NCI-H2107 treated with DMSO at 0.1 percent for 48 hours (cell line): ENCODE results near the gene C2CD4A.

Experiments used
- DNase-seq: peaks from one replicate; lab custom pipeline; 2025; ENCODE audit not compliant: unreplicated experiment; lab: John Stamatoyannopoulos, UW

C2CD4A gene

DNA sequence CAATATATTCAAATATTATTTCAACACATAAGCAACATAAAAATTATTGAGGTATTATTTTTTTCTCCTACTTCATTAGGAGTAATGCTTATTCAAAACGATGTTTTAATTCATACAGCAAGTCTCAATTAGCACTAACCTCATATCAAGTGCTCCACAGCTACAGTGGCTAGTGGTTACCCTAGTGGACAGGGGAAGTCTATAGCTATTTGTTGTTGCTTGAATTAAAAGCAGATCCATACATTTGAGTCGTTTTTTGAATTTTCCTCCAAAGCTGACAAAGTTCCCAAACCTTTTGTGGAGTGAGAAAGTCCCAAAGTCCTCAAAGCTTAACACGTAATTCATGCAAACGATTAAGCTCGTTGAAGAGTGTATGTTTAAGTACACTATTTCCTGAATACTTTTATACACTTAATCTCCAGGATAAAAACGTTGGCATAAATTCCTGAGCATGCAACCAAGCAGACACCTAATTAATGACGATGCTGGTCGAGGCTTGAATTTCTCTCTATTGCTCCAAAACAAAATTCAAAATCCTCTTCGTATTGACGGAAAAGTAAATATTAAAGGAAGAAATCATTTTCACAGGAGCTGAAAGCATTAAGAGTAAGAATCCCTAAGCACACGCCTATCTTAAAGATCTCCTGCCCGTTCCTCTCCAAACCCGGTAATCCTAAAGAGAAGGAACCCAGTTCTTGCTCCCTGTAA, 7.5 kb upstream of the C2CD4A start:
- no peak for DNase-seq

- peak; percentile 20 for DNase-seq
Measured at GRCh38 chr15:62059816-62060112, 7.0 kb upstream of the C2CD4A start.

GRCh38 chr15:62060113-62060895, 6.5 kb upstream of the C2CD4A start, which contains the start of gene VPS13C:
VPS13C (minus strand) TSS chr15:62060447; CDS start chr15:62060374, 73 bp downstream.
- peak; percentile 62 for DNase-seq

- no peak for DNase-seq
Measured at GRCh38 chr15:62060896-62061280, 5.9 kb upstream of the C2CD4A start.

DNA sequence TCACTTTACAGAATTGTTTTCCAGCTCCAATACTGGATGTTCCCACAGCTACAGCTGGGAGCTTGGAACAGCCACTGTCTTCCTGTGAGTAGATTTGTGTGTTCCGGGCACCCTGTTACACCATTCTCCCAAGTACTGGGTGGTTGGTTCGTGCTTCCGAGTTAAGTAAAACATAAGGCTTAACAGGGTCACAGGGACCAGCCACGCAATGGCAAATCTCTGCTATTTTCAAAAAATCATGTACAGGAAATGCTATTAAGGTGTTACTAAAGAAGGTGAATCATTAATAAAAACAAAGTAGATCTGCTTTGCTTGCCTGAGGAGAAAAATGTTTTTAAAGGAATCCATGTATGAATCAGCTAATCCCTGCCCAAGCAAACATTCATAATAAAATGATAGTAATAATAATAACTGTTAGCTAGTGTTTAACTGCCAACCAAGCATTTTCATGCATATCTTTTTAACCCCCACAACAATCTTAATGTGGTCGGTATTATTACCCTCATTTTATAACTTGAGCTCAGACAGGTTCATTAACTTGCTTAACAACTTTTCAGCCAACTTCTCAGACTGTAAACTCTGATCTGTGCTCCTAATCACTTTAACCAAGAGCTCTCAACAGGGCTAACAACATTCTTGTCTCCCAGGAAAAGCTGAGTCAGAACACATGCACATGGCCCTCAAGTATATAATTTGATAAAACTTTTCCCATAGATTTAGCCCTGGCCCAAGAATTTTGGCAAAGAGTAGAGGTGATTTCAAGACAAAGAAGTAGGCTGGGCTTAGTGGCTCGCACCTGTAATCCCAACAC, 2.7 kb upstream of the C2CD4A start:
- no peak for DNase-seq

DNA sequence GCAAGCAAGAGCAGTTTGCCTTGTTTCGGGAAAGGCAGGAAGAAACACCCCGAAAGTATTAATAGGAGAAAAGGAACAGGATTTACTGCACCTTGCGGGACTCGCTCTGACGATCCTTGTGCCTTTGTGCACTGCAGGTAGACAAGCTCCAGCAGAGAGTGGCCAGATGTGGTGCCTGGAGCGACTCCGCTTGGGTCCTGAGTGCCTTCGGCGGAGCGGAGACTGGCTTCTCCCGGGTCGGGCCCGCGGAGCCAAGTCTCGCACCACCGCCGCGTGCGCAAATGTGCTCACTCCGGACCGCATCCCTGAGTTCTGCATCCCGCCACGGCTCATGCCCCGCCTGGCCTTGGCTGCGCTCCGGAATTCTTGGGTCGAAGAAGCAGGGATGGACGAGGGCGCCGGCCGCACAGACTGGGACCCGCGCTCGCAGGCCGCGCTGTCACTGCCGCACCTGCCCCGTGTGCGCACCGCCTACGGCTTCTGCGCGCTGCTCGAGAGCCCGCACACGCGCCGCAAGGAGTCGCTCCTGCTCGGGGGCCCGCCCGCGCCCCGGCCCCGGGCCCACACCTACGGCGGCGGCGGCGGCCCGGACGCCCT, 769 bp downstream of the C2CD4A start:
- DNase-seq = no peak

GRCh38 chr15:62068071-62068809, 1.5 kb downstream of the C2CD4A start:
- DNase-seq = no peak

GRCh38 chr15:62068810-62069167, 2.0 kb downstream of the C2CD4A start:
- no peak for DNase-seq

DNA sequence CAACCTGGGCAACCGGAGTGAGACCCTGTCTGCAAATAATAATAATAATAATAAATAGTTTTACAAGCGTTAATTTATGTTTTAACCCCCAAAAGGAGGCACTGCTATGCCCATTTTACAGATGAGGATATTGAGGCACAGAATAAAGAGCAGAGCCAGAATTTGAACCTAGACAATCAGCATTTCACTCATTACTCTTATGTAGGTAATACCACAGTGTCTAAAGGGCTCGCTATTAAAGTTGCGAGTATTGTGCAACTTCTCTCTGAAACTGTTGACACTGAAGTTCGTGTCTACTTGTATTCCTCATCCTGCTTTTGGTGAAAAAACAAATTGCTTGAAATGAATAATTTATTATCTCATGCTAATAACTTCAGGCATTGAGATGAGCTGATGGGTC, 2.8 kb downstream of the C2CD4A start:
- DNase-seq = no peak

DNA sequence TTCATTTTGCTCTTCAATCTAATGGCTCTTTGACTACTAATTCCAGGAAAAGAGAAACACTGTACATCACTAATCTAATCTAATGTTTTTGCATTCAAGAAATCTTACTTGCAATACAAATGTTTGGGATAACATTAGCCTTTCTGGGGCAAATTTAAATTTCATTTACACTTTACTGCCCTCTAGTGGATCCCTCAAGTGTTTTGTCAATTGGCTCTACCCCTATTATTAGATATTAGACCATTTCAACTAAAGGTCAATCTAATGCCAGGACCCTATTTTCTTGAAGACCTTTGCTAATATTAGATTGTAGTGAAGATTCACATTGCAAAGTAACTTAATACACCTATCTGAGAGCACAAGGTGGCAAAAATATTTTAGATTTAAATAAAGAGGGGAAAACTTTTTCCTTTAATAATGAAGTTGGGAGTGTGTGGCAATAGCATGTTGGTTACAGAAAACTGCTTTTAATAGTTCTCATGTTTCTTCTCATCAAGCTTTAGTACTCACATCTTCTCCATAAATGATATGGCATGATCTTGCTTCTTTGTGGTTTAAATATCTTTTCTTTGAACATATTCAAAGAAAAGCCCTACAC, 5.0 kb downstream of the C2CD4A start:
- peak; percentile 32 for DNase-seq

DNA sequence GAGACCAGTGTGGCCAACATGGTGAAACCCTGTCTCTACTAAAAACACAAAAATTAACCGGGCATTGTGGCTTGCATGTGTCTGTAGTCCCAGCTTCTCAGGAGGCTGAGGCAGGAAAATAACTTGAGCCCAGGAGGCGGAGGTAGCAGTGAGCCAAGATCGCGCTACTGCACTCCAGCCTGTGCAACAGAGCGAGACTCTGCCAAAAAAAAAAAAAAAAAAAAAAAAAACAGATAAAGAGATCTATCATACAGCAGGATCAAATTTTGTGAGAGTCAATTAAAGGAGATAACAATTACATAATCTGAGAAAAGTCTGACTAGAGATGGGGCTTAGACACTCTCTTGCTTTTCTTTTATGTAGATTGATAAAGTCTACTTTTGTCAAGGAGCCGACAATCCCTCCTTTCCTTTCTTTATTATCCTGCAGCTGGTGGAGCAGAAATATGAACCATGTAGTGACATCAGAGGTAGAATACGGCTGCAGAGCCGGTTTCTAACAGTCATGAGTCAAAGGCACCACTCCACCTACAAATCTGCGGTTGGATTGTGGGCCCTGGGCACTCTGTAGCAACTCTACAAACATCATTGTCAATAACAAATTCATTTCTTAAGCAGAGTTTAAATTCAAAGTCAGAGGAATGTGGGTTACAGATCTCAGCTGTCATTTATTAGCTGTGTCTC, 9.0 kb downstream of the C2CD4A start:
- DNase-seq = peak; percentile 80

GRCh38 chr15:62079594-62079993, 12.8 kb downstream of the C2CD4A start:
- no peak for DNase-seq

DNA sequence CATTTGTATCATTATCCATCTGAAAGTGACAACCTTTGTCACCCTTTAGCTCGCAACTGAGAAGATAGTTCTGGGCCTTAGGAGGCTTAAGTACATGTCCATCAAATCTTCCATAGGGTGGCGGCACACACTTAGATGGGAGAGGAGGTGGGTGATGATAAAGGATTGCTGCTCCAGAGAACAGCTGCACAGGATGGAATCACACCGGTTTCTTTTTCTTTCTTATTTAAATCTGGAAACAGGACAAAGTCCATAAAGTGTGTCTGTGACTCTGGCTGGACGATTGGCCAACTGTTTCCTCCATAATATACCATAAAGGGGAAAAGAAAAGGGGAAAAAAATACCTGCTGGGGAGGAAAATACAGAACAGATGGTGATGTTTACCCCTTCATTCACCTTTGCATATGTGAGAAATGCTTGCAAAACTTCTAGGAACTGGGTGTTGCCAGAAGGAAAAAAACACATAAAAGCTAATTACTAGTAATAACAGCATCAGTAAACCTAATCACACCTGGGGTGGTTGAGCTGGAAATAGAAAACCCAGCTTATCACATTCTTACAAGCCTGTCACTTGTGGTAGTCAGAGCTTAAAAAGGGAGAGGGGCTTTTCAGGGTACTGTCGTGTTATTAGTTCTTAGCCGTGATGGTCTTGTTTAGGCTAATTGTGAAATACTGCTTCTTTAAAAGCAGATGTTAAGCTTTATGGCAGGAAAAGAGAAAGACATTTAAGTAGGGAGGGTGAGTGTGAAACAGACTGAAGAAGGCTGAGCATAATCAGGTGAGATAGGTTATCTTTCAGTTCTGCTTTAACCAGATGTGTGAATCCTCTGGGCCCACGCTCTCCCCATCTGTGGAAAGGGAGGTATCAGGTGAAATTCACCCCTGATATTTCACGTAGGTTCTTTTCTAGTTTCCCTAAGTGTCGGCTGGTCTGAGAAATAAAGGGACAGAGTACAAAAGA, 16.7 kb downstream of the C2CD4A start:
- DNase-seq = no peak

GRCh38 chr15:62085740-62086139, 19.0 kb downstream of the C2CD4A start:
- no peak for DNase-seq

DNA sequence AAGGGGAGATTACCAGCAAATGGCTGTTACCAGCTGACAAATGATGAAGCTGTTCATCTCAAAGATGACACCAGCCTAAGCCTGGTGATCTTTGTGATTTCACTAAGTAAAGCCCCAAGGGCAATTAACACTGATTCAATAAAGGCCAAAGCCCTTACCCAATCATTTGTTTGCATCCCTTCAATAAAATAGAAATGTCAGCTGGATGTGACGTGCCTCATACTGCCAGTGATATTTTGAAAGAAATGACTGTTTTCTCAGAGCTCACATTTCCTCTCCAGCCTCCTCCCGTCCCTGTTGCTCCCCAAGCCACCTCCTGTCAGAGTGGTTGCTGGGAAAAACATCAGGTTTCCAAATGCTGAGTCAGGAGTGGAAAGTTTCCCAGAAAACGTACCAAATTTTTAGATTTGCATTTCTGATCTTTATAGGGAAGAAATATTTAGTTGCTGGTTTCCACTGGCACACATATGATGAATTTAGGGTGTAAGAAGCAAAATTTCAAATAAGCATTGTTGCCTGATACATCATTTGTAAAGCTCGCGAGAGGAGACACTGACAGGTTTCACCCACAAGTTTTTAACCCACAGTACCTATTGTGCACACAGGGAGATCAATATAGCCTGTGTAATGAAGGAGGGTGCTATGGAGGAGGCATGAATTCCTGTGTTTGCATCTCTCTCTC, 21.0 kb downstream of the C2CD4A start:
- DNase-seq = peak; percentile 32

- no peak for DNase-seq
Measured at GRCh38 chr15:62088353-62088693, 21.5 kb downstream of the C2CD4A start.

DNA sequence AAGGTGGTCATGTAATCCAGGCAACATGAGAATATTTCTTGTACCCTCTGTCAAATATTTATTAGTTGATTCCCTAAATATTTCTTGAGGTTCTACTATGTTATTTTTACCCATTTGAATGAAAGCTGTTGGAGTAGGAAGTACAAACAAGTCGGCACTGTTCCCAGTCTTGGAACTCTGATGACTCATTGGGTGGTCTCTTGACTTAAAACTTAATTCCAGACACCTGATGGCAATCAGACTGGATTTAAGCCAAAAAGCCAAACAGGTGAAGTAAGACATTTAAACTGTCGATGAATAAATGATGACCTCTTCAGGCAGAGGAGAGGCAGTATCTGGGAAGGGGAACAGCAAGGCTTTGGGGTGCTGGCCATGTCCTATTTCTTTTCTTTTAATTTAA, 22.8 kb downstream of the C2CD4A start:
- no peak for DNase-seq

GRCh38 chr15:62090988-62091387, 24.2 kb downstream of the C2CD4A start:
- no peak for DNase-seq
